NT2/D1 (cell line): Measurements from ENCODE around the gene MPV17L.
"Not testable (repeated sequence)": the region's sequence is repeated elsewhere in the genome, so short reads cannot be mapped to it uniquely, and the experiment has no call there.

Source experiments
- YY1 ChIP-seq: IDR thresholded peaks from 2 replicates; pipeline ENCODE4 v1.6.1; 2011; ENCODE audit not compliant: insufficient read length, insufficient read depth
- ZNF274 ChIP-seq: IDR thresholded peaks from 2 replicates; pipeline ENCODE4 v1.6.1; 2011; ENCODE audit warnings: mild to moderate bottlenecking, low read depth, low read length

DNA sequence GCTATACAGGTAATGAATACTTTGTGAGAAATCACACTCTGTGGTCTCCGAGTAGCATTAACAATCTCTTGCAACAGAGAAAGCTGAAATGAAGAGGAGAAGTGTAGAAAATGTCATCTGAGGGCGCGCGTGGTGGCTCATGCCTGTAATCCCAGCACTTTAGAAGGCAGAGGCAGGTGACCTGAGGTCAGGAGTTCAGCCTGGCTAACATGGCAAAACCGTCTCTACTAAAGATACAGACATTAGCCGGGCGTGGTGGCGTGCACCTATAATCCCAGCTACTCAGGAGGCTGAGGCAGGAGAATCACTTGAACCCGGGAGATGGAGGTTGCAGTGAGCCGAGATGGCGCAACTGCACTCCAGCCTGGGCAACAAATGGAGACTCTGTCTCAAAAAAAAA, 59.4 kb downstream of the MPV17L start:
- not testable (repeated sequence) for TF ChIP-seq YY1, ZNF274
